ENCODE results near the gene FBXL13.

GRCh38 chr7:102864958-102865357 lies 209.6 kb downstream of the FBXL13 start:
- TF ChIP-seq TAF1 (IDR thresholded peaks at IDR 0.05; ENCODE audit: low read depth) (no peak), TEAD4 (IDR thresholded peaks at IDR 0.05) (no peak)

All from Ishikawa (cell line).